ENCODE data around the gene AMY1B.
"Not testable (repeated sequence)": the region's sequence is repeated elsewhere in the genome, so short reads cannot be mapped to it uniquely, and the experiment has no call there.

AMY1B gene

GRCh38 chr1:103696110-103696509 lies at the start of gene AMY1B:
Gene AMY1B (minus strand): TSS chr1:103696210. CDS start chr1:103695639, 571 bp downstream.
- not testable (repeated sequence) for H3K4me3 Mint-ChIP-seq, H3K4me1 Mint-ChIP-seq, H3K27ac Mint-ChIP-seq, H3K9me3 Mint-ChIP-seq, H3K36me3 Mint-ChIP-seq, H3K27me3 Mint-ChIP-seq

- not testable (repeated sequence) for H3K27me3 Mint-ChIP-seq, H3K9me3 Mint-ChIP-seq, H3K4me1 Mint-ChIP-seq, H3K27ac Mint-ChIP-seq, H3K36me3 Mint-ChIP-seq, H3K4me3 Mint-ChIP-seq
Observed at GRCh38 chr1:103745040-103745439, 49.0 kb upstream of the AMY1B start.

GRCh38 chr1:103744449-103744848 lies 48.4 kb upstream of the AMY1B start:
- not testable (repeated sequence) for H3K9me3 Mint-ChIP-seq, H3K27ac Mint-ChIP-seq, H3K27me3 Mint-ChIP-seq, H3K4me3 Mint-ChIP-seq, H3K36me3 Mint-ChIP-seq, H3K4me1 Mint-ChIP-seq

GRCh38 chr1:103738031-103738430 lies 42.0 kb upstream of the AMY1B start:
- H3K9me3 Mint-ChIP-seq, H3K27me3 Mint-ChIP-seq, H3K27ac Mint-ChIP-seq, H3K36me3 Mint-ChIP-seq, H3K4me3 Mint-ChIP-seq, H3K4me1 Mint-ChIP-seq: not testable (repeated sequence)

GRCh38 chr1:103735334-103735733 lies 39.3 kb upstream of the AMY1B start:
- H3K36me3 Mint-ChIP-seq, H3K4me1 Mint-ChIP-seq, H3K9me3 Mint-ChIP-seq, H3K4me3 Mint-ChIP-seq, H3K27ac Mint-ChIP-seq, H3K27me3 Mint-ChIP-seq: not testable (repeated sequence)

- not testable (repeated sequence) for H3K27ac Mint-ChIP-seq, H3K4me1 Mint-ChIP-seq, H3K36me3 Mint-ChIP-seq, H3K27me3 Mint-ChIP-seq, H3K9me3 Mint-ChIP-seq, H3K4me3 Mint-ChIP-seq
Observed at GRCh38 chr1:103721473-103721872, 25.5 kb upstream of the AMY1B start.

- not testable (repeated sequence) for H3K9me3 Mint-ChIP-seq, H3K36me3 Mint-ChIP-seq, H3K4me1 Mint-ChIP-seq, H3K4me3 Mint-ChIP-seq, H3K27me3 Mint-ChIP-seq, H3K27ac Mint-ChIP-seq
Observed at GRCh38 chr1:103717404-103717803, 21.4 kb upstream of the AMY1B start.

GRCh38 chr1:103710381-103710780 lies 14.4 kb upstream of the AMY1B start:
- H3K36me3 Mint-ChIP-seq, H3K27ac Mint-ChIP-seq, H3K4me3 Mint-ChIP-seq, H3K4me1 Mint-ChIP-seq, H3K27me3 Mint-ChIP-seq, H3K9me3 Mint-ChIP-seq: not testable (repeated sequence)

GRCh38 chr1:103707670-103708069 lies 11.7 kb upstream of the AMY1B start:
- H3K4me3 Mint-ChIP-seq, H3K27me3 Mint-ChIP-seq, H3K36me3 Mint-ChIP-seq, H3K9me3 Mint-ChIP-seq, H3K27ac Mint-ChIP-seq, H3K4me1 Mint-ChIP-seq: not testable (repeated sequence)

GRCh38 chr1:103701256-103701655 lies 5.2 kb upstream of the AMY1B start:
- not testable (repeated sequence) for H3K27me3 Mint-ChIP-seq, H3K36me3 Mint-ChIP-seq, H3K9me3 Mint-ChIP-seq, H3K4me3 Mint-ChIP-seq, H3K4me1 Mint-ChIP-seq, H3K27ac Mint-ChIP-seq

- not testable (repeated sequence) for H3K36me3 Mint-ChIP-seq, H3K9me3 Mint-ChIP-seq, H3K27ac Mint-ChIP-seq, H3K4me3 Mint-ChIP-seq, H3K27me3 Mint-ChIP-seq, H3K4me1 Mint-ChIP-seq
Observed at GRCh38 chr1:103700669-103701068, 4.7 kb upstream of the AMY1B start.

- not testable (repeated sequence) for H3K27me3 Mint-ChIP-seq, H3K9me3 Mint-ChIP-seq, H3K27ac Mint-ChIP-seq, H3K36me3 Mint-ChIP-seq, H3K4me1 Mint-ChIP-seq, H3K4me3 Mint-ChIP-seq
Observed at GRCh38 chr1:103697430-103697829, 1.4 kb upstream of the AMY1B start.

- not testable (repeated sequence) for H3K27ac Mint-ChIP-seq, H3K9me3 Mint-ChIP-seq, H3K36me3 Mint-ChIP-seq, H3K4me1 Mint-ChIP-seq, H3K27me3 Mint-ChIP-seq, H3K4me3 Mint-ChIP-seq
Observed at GRCh38 chr1:103676335-103676734, 19.7 kb downstream of the AMY1B start.

- H3K9me3 Mint-ChIP-seq, H3K36me3 Mint-ChIP-seq, H3K27ac Mint-ChIP-seq, H3K27me3 Mint-ChIP-seq, H3K4me1 Mint-ChIP-seq, H3K4me3 Mint-ChIP-seq: not testable (repeated sequence)
Observed at GRCh38 chr1:103655460-103655859, 40.5 kb downstream of the AMY1B start, which contains the start of gene AMY1A. Gene AMY1A (plus strand): TSS chr1:103655760. CDS start chr1:103656331, 571 bp downstream.

GRCh38 chr1:103654133-103654532 lies 41.9 kb downstream of the AMY1B start:
- not testable (repeated sequence) for H3K27me3 Mint-ChIP-seq, H3K36me3 Mint-ChIP-seq, H3K27ac Mint-ChIP-seq, H3K9me3 Mint-ChIP-seq, H3K4me3 Mint-ChIP-seq, H3K4me1 Mint-ChIP-seq

- not testable (repeated sequence) for H3K9me3 Mint-ChIP-seq, H3K4me3 Mint-ChIP-seq, H3K4me1 Mint-ChIP-seq
Observed at GRCh38 chr1:103650889-103651288, 45.1 kb downstream of the AMY1B start.

GRCh38 chr1:103650305-103650704 lies 45.7 kb downstream of the AMY1B start:
- H3K9me3 Mint-ChIP-seq, H3K27ac Mint-ChIP-seq, H3K27me3 Mint-ChIP-seq: not testable (repeated sequence)

More at GRCh38 chr1:103650889-103651288, 45.1 kb downstream of the AMY1B start:
- H3K27me3 Mint-ChIP-seq, H3K36me3 Mint-ChIP-seq, H3K27ac Mint-ChIP-seq: not testable (repeated sequence)

GRCh38 chr1:103643908-103644307 lies 52.1 kb downstream of the AMY1B start:
- not testable (repeated sequence) for H3K4me3 Mint-ChIP-seq, H3K9me3 Mint-ChIP-seq, H3K36me3 Mint-ChIP-seq, H3K27ac Mint-ChIP-seq, H3K27me3 Mint-ChIP-seq, H3K4me1 Mint-ChIP-seq

More at GRCh38 chr1:103650305-103650704, 45.7 kb downstream of the AMY1B start:
- not testable (repeated sequence) for H3K4me1 Mint-ChIP-seq, H3K4me3 Mint-ChIP-seq, H3K36me3 Mint-ChIP-seq
